HG02840 (cell line): ENCODE measurements around the gene GTF2H4.
"Not testable (repeated sequence)": the region's sequence is repeated elsewhere in the genome, so short reads cannot be mapped to it uniquely, and the experiment has no call there.

Experiments used
- ATAC-seq: cut with Tn5 transposase; IDR thresholded peaks from one replicate; pipeline ENCODE4 v1.9.1; 2021; ENCODE audit warnings: mild to moderate bottlenecking, moderate library complexity, moderate number of reproducible peaks; ENCODE audit not compliant: unreplicated experiment, low FRiP score

Gene GTF2H4

GRCh38 chr6:30893666-30894065 lies 14.3 kb upstream of the GTF2H4 start:
- ATAC-seq: no peak

- ATAC-seq: no peak
Observed at GRCh38 chr6:30894381-30894780, 13.6 kb upstream of the GTF2H4 start.

- ATAC-seq: no peak
Observed at GRCh38 chr6:30894935-30895334, 13.1 kb upstream of the GTF2H4 start.

- no peak for ATAC-seq
Observed at GRCh38 chr6:30895343-30895742, 12.7 kb upstream of the GTF2H4 start.

- ATAC-seq: no peak
Observed at GRCh38 chr6:30896541-30896940, 11.5 kb upstream of the GTF2H4 start.

- ATAC-seq: no peak
Observed at GRCh38 chr6:30897882-30898281, 10.1 kb upstream of the GTF2H4 start.

- ATAC-seq: no peak
Observed at GRCh38 chr6:30898750-30899360, 9.2 kb upstream of the GTF2H4 start.

- ATAC-seq: no peak
Observed at GRCh38 chr6:30900863-30901417, 7.1 kb upstream of the GTF2H4 start.

- no peak for ATAC-seq
Observed at GRCh38 chr6:30901436-30901835, 6.6 kb upstream of the GTF2H4 start.

GRCh38 chr6:30902196-30902595 lies 5.8 kb upstream of the GTF2H4 start:
- not testable (repeated sequence) for ATAC-seq

- no peak for ATAC-seq
Observed at GRCh38 chr6:30902709-30903108, 5.3 kb upstream of the GTF2H4 start.

- ATAC-seq: no peak
Observed at GRCh38 chr6:30903236-30903635, 4.8 kb upstream of the GTF2H4 start.

- ATAC-seq: not testable (repeated sequence)
Observed at GRCh38 chr6:30907290-30907757, 683 bp upstream of the GTF2H4 start.

GRCh38 chr6:30908700-30909099 lies 693 bp downstream of the GTF2H4 start:
- no peak for ATAC-seq

GRCh38 chr6:30910473-30910872 lies 2.5 kb downstream of the GTF2H4 start:
- ATAC-seq: not testable (repeated sequence)

GRCh38 chr6:30912746-30913520 lies 4.9 kb downstream of the GTF2H4 start:
- ATAC-seq: no peak

GRCh38 chr6:30913721-30914075 lies 5.7 kb downstream of the GTF2H4 start:
- no peak for ATAC-seq

GRCh38 chr6:30914076-30914853 lies 6.3 kb downstream of the GTF2H4 start, which contains the start of gene VARS2:
VARS2 (plus strand) TSS chr6:30914238; CDS start chr6:30914837, 599 bp downstream.
- peak; percentile 79 for ATAC-seq

GRCh38 chr6:30914854-30915590 lies 7.0 kb downstream of the GTF2H4 start:
- ATAC-seq: no peak

GRCh38 chr6:30915591-30915946 lies 7.6 kb downstream of the GTF2H4 start:
- ATAC-seq: no peak
